Measurements from ENCODE around the gene HJURP.
"Not testable (repeated sequence)": the region's sequence is repeated elsewhere in the genome, so short reads cannot be mapped to it uniquely, and the experiment has no call there.

The HJURP gene, protein sequence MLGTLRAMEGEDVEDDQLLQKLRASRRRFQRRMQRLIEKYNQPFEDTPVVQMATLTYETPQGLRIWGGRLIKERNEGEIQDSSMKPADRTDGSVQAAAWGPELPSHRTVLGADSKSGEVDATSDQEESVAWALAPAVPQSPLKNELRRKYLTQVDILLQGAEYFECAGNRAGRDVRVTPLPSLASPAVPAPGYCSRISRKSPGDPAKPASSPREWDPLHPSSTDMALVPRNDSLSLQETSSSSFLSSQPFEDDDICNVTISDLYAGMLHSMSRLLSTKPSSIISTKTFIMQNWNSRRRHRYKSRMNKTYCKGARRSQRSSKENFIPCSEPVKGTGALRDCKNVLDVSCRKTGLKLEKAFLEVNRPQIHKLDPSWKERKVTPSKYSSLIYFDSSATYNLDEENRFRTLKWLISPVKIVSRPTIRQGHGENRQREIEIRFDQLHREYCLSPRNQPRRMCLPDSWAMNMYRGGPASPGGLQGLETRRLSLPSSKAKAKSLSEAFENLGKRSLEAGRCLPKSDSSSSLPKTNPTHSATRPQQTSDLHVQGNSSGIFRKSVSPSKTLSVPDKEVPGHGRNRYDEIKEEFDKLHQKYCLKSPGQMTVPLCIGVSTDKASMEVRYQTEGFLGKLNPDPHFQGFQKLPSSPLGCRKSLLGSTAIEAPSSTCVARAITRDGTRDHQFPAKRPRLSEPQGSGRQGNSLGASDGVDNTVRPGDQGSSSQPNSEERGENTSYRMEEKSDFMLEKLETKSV

DNA sequence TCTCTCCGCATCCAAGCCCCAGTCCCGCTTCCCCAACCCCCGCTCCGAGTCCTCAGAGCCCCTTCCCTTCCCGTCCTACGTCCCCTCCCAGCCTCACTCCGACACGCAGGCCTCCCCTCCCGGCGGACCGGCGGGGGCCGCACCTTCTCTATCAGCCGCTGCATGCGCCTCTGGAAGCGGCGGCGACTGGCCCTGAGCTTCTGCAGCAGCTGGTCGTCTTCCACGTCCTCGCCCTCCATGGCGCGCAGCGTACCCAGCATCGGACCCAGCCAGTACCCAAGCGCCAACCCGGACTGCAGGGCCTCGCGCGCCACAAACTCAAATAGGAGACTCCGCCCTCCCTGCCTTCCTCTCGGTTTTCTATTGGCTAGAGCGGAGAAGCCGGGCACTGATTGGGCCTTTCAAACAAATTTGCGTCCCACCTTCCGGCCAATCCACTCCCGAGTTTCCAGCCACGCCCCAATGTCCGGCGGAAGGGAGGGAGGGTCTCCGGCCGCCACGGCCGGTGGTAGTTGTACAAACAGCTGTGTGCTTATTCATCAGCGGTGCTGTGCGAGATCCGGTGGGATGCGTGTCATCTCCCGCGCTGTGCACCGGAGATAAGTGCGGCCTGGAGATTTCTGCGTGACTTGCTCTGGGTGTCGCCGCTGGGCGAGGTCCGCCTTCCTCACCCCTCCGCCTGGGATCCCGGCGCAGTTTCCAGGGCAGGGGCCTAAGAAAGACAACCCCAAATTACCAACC lies at the start of gene HJURP:
TSS of gene HJURP (minus strand) at position 295 of the 741 bp plus-strand sequence. CDS start at position 260, 35 bp downstream.
- DNase-seq, result peak; percentile 94

DNA sequence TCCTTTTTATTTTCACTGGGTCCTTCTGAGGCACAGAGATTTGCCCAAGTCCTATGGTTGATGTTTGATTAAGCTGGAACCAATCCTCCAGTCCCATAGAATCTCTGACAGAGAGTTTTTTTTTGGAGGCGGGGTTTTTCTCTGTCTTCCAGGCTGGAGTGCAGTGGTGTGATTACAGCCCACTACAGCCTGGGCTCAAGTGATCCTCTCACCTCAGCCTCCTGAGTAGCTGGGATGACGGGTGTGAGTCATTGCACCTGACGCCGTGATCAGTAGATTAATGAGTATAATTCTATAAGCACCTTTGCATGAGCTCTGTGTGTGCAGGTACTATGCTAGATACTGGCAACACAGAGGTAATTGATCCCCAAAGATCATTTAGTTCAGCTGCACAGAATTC lies 47.5 kb upstream of the HJURP start:
- DNase-seq, result no peak

DNA sequence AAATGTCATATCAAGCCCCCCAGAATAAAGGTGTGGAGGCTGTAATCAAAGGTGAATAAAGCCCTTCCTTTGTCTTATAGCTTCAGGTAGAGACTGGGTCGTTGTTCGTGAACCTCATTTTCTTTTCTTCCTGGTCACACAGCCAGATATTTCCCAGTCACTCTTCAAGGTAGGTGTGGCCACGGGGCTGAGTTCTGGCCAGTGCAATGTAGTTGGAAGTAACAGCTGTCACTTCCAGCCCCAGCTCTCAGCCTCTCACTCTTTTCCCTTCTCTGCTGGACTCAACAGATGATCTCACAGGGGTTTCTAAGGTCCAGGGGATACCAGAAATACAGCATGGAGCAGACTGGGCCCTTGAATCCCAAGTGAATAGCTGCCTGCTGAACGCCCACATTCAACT lies 47.0 kb upstream of the HJURP start:
- DNase-seq, result no peak

DNA sequence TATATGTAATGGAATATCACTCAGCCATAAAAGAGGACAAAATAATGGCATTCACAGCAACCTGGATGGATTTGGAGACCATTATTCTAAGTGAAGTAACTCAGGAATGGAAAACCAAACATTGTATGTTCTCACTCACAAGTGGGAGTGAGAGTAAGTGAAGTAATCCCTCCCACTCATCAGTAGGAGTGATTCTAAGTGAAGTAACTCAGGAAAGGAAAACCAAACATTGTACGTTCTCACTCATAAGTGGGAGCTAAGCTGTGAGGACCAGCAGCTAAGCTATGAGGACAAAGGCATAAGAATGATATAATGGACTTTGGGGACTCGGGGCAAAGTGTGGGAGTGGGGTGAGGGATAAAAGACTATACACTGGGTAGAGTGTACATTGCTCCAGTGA lies 41.9 kb upstream of the HJURP start:
- not testable (repeated sequence) for DNase-seq

DNA sequence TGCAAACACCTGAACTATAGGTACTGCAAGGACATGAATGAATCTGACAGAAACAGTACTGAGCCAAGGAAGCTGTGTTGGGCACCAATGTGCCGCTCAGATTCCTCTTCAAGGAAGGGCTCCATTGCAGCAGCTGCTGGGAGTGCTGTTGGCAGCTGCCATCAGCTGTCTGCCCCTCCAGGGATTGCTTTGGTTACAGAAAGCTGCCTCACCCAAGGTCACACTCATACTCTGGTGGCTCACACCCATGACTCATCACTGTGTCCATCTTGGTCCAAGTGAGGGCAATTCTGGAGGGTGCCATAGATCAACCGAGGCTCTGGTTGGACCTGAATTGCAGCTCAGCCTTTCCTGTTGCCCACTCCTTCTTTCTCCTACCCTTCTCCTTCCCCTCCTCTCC lies 38.5 kb upstream of the HJURP start:
- DNase-seq, result no peak

DNA sequence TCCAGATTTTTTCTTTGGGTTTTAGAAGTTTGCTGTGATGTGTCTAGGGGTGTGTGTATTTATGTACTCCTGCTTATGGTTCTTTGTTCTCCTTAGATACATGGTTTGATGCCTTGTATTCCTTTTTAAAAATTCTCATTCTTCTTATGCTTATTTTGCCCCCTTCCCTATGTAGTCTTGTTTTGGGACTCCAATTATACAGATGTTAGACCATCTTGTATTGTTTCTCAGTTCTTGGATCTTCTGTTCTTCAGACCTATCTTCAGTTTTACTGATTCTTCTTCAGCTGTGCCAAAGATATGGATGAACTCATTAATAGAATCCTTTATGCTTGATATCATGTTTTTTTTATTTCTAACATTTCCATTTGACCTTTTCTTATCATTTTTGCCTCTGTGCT lies 28.0 kb upstream of the HJURP start:
- DNase-seq, result no peak

DNA sequence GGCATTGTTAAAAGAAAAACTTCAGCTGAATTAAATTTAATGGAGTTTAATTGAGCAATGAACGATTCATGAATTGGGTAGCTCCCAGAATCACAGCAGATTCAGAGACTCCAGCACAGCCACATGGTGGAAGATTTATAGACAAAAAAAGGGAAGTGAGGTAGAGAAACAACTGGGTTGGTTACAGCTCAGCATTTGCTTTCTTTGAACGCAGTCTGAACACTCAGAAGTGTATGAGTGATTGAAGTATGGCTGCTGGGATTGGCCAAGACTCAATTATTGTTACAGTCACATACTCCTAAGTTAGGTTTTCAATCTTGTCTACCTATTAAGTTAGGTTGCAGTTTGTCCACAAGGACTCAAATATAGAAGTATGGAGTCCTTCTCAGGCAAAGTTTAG lies 17.8 kb upstream of the HJURP start:
- DNase-seq, result not testable (repeated sequence)

DNA sequence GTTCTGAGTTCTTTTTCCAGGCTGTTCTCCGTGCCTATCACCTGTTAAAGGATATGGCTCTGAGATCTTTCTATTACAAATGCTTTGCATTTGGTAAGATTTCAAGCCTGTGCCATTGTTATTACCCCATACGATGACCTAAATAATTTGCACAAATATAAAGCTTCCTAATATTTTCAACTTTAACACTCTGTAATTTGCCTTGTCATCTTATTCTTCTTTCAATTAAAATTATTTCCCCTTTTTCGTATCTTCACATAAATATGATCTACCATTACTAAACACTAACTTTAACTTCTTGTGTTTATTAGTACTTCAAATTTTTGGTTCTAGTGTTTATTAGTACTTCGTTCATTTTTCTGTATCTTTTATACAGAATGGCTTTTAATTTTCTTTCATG lies 17.1 kb upstream of the HJURP start:
- no peak for DNase-seq

DNA sequence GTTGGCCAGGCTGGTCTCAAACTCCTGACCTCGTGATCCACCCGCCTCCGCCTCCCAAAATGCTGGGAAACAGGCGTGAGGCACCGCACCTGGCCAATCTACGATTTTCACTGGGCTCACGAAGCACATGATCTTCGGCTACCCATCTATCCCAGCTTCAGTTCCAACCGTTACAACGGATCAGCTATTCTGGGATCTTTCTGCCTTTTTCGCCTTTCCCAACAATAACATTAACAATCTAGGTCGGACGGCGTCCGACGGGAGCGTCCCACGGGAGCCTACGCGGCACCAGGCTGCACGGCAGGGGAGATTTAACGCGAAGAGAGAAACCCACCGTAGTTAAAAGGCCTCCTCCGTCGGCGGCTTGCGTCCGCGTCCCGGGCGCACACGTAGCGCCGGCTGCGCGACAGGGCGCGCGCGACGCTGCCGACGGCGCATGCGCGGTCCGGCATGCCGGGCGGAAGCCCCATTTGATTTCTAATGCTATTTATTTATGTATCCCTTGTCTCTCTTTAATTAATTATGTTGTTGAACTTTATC lies 13.7 kb upstream of the HJURP start, which contains the start of gene MSL3B:
TSS of gene MSL3B (minus strand) at position 394 of the 540 bp plus-strand sequence.
- peak; percentile 72 for DNase-seq

DNA sequence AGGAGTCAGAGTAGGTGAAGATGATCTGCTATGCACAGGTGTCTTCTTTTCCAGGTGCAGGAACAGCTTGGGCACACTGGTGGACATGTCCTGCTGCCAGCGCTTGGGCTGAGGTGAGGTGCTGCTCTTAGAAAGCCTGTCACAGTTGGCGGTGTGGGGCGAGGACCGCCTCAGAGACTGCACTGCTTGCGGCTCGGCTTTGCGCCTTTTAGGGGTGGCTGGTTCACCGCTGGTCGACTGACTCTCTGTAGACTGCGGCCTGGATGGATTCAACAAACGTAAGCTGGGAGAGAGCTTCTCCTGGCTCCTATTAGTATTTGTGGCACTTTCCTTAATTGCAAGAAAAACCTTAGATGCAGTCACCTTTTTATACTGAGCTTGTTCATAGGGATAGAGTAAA lies 12.1 kb upstream of the HJURP start:
- no peak for DNase-seq

DNA sequence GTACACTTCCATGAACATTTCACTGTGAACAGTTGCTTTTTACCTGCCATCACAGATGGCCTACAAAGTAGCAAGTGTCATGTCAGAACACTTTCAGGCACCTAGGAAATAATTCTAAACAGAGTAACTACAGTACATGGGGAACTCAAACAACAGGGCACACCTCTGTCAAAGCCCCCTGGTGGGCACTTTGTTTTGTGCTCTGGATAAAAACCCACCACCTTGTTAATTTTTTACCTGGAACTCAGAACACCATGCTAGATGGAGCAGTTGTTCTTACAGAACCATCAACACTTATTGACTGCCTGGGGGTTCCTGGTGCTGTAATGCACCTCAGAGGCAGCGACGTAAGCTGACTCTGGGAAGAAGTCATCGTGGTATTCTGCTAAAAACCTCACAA lies 11.5 kb upstream of the HJURP start:
- DNase-seq, result no peak

DNA sequence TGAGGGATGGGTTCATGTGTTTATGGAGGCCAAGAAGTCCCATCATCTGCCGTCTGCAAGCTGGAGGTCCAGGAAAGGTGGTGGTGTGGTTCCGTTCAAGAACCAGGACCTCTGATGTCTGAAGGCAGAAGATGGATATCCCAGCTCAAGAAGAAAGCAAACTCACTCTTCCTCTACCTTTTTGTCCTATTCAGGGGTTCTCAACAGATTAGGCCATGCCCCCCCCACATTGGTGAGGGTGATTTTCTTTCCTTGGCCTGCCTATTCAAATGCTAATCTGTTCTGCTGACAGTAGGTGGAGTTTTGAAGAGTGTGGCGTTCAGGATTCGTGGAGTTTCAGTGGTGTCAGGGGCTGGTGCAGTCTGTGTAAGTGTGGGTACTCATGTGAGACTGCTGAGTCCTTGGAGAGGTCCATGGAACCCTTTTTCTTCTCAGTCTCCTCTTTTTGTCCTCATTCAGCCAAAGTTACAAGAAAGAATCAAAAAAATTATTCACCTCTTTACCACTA lies 8.0 kb upstream of the HJURP start:
- DNase-seq, result no peak

DNA sequence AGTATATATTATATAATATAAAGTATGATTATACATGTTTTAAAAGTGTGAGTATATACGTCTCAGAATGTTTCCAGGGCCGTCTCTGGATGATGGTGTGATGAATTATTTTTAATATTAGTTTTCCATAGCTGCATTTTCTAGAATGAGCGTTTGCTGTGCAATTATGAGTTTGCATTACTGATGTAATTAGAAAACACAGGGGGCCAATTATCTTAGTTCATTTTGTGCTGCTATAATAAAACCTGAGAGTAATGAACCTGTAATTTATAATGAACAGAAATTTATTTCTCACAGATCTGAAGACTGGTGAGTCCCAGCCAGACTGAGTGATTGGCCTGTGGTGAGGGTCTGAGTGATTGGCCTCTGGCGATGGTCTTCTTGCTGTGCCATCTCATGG lies 4.0 kb upstream of the HJURP start:
- DNase-seq, result no peak

DNA sequence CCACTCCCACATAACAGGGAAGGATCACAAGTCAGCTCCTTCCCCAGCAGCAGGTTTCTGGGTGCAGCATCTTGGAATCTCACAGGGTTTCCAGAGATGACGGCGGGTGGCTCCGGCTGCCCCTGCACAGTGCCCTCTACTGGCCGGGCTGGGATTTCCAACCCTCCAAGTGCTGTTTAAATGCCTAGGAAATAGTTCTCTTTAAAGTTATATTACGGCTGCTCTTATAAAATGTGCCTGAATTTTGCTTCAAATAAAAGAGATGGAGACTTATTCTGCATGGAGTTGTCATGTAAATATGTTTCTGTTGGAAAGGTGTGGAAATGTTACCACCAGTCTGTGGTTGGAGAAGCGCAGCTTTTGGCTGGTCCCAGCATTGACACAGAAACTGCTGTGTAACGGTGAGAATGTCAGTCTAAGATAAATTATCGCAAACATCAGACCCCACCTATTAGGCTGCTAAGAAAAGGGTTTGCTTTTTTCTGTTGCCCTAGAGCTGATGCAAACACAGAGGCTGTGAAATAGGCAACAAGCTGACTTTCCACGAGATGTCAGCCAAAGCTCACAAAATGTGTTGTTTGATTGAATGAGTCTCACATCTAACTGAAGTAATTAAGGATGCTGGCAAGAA lies 3.3 kb upstream of the HJURP start:
- no peak for DNase-seq

DNA sequence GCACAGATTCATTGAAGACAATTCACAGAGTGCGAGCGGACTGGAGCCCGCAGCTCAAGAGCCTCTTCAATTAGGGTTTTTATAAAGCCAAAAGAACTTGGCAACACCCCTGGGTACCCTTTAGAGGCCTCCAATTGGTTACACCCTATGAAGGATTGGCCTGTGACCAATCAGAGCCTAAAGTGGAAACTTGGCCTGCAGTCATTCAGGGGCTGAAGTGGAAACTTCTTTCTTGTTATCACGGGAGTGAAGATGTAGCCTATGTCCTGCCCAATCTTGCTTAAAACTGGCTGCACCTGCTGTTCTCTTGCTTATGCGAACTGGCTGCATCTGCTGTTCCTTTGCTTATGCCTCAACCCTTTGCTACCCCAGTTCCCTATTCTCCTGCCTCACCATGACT lies 1.8 kb upstream of the HJURP start:
- DNase-seq, result no peak

DNA sequence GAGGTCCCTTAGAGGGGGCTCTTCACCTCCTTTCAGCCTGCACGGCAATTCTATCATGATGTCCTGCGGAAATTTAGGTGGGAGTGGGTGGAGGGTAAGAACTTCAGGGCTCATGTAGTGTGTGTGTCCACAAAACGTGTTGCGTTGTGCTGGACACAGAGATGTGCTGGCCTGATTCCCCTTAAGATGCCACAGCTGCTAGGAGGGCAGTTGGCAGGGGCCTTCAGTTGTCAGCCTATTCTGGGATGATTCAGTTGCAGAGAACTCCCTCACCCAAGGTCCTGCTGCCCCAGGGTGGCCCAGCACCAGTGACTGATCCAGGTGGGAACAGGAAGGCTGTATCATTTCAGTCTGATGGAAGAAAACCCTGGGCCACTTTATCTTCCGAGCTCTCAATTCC lies 1.0 kb upstream of the HJURP start:
- DNase-seq, result no peak

DNA sequence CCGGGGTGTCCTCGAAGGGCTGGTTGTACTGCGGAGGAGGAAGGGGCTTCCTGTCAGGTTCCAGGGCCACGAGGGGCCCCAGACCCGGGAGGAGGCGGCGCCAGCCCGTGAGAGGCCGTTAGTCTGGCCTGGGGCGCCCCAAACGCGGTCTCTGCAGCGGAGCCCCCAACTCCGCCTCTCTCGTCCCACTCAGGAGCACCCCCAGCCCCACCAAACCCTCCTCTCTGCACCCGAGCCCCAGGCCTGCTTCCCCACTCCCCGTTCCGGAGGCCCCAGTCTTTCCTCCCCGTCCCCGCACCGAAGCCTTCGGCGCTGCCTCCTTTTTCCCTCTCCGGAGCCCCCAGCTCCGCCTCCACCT lies 473 bp downstream of the HJURP start:
- no peak for DNase-seq

DNA sequence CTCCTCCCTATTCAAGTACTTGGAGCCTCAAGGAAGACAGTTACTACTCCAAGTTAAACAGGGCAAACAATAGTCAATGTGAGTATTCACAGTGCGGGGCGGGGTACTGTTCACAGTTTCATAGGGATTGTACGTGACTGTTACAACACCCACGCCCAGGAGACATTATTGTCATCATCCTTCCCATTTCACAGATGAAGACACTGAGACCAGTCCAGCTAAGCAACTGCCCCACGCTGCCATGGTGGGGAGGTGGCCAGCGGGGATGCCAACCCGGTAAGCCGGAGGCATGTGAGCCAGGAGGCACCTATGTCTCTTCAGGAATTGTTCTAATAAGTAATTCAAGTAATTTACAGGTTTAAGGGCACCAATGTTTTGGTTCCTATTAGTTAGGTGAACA lies 982 bp downstream of the HJURP start:
- no peak for DNase-seq

DNA sequence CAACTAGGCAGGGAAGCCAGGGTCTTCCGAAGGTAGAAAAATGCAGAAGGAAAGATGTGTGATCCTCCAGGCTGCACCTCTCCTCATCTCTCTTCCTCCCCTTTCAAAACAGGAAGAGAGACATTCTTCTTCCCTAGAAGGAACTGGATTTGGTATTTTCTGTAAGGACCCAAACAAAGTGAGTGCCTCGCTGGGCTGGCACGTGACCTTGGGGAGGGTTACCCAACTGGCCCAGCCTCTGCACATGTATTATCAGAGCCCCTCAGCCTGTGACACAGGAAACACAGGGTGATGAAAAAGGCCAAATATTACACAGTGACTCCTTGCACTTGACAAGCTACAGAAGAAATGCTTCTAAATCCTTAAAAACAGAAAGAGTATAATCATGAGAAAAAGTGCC lies 2.3 kb downstream of the HJURP start:
- no peak for DNase-seq

DNA sequence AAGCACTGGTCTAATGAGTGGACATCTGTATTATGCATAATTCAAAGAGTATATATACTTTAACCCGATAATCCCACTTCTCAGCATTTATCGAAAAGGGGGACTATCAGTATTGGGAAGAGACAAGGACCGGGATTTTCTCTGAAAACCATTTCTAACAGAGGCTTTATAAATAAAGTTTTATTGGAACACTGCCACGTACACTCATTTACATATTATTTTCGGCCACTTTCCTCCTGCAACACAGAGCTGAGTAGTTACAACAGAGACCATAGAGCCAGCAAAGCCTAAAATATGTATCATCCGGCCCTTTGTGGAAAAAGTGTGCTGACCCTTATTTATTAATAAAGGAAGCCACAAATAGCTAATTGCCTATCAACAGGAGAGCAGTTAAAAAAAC lies 3.2 kb downstream of the HJURP start:
- no peak for DNase-seq

DNA sequence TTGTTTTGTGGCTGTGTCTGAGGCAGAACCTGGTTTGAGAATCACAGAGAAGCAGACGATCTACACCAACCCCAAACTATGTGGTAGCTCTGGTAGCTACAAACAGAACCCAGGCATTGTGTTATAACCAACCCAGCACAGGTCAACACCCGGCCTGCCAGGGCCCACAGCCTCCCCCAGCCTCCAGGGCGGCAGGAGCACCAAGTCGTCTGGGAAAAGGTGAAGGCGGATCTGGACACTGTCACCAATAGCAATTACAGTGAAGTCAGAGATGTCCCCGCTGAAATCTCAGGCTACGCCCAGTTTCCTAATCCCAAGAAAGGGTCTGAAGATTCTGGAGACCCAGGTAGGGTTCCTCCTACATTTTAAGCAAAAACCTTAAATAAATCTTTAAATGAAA lies 3.6 kb downstream of the HJURP start:
- no peak for DNase-seq

DNA sequence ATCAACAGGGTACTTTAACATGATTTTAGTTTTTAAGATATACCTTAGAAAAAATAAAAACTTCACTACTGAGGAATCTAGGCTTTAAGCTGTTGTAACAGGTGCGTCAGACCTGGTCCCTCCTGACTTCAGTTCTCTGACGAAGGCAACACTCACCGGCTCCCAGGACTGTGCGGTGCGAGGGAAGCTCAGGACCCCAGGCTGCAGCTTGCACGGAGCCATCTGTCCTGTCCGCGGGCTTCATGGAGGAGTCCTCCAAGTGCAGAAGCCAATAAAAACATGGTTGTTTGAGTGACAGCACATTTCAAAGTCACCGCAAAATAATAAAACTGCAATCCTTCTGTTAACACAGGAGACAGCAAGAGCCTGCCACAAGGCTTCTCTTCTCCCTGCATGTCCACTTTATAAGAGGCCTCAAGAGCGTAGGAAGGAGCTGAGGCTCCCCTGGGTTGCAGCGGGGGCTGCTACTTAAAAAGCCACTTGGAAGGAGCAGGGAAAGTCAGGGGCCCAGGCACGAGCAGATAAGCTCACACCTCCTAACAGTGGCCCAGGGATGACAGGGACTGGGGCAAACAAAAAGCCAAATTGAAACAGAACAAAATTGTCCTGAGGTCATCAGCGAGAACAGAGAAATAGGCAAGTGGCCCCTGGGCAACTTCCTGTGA lies 4.6 kb downstream of the HJURP start:
- no peak for DNase-seq

Measured in NCI-H526 treated with DMSO at 0.1 percent for 48 hours (cell line).